WTC11 (cell line): Measurements from ENCODE around the gene MRPS27.

ENCODE experiments used
- ATF1 ChIP-seq: sonication (generic); formaldehyde crosslinking; IDR thresholded peaks from 2 replicates; pipeline ENCODE4 v1.8.1; 2023; ENCODE audit warnings: mild to moderate bottlenecking, moderate library complexity, missing genetic modification reagents
- CREB1 ChIP-seq: sonication (generic); formaldehyde crosslinking; IDR thresholded peaks from 2 replicates; pipeline ENCODE4 v1.8.0; 2023; ENCODE audit warnings: mild to moderate bottlenecking, missing genetic modification reagents
- CTCF ChIP-seq: fragments of 200-600 bp; IDR thresholded peaks from 2 replicates; pipeline ENCODE4 v1.8.0; 2022; ENCODE audit warnings: antibody characterized with exemption
- FOXK1 ChIP-seq: sonication (generic); formaldehyde crosslinking; IDR thresholded peaks from 2 replicates; pipeline ENCODE4 v1.8.0; 2022; ENCODE audit warnings: mild to moderate bottlenecking, moderate library complexity, missing genetic modification reagents
- FOXP4 ChIP-seq: sonication (generic); formaldehyde crosslinking; IDR thresholded peaks from 2 replicates; pipeline ENCODE4 v1.8.0; 2022; ENCODE audit warnings: mild to moderate bottlenecking, missing genetic modification reagents
- IRF1 ChIP-seq: sonication (generic); formaldehyde crosslinking; IDR thresholded peaks from 2 replicates; pipeline ENCODE4 v1.8.0; 2023; ENCODE audit warnings: missing genetic modification reagents
- JUN ChIP-seq: sonication (generic); formaldehyde crosslinking; IDR thresholded peaks from 2 replicates; pipeline ENCODE4 v1.8.0; 2023; ENCODE audit warnings: mild to moderate bottlenecking, missing genetic modification reagents
- USF2 ChIP-seq: sonication (generic); formaldehyde crosslinking; IDR thresholded peaks from 2 replicates; pipeline ENCODE4 v1.8.1; 2023; ENCODE audit warnings: mild to moderate bottlenecking, missing genetic modification reagents, moderate library complexity
- ZNF317 ChIP-seq: sonication (generic); formaldehyde crosslinking; IDR thresholded peaks from 2 replicates; pipeline ENCODE4 v1.8.1; 2023; ENCODE audit warnings: low read depth, mild to moderate bottlenecking, moderate library complexity, missing genetic modification reagents, borderline replicate concordance
- ZNF425 ChIP-seq: fragments of 250-450 bp; sonication (Bioruptor Pico); conservative IDR thresholded peaks from 2 replicates; pipeline ENCODE4 v1.9.0; 2021; ENCODE audit warnings: mild to moderate bottlenecking

GRCh38 chr5:72284559-72285423 is 35.2 kb downstream of the MRPS27 start:
- TF ChIP-seq FOXK1 (CRISPR knock-in tag), result no peak
- no peak for TF ChIP-seq USF2 (CRISPR knock-in tag)
- TF ChIP-seq CTCF, result no peak
- no peak for TF ChIP-seq ZNF317 (CRISPR knock-in tag)
- no peak for TF ChIP-seq ZNF425 (CRISPR knock-in tag)
- no peak for TF ChIP-seq ATF1 (CRISPR knock-in tag)
- TF ChIP-seq JUN (CRISPR knock-in tag), result no peak
- TF ChIP-seq IRF1 (CRISPR knock-in tag), result no peak
- TF ChIP-seq FOXP4 (CRISPR knock-in tag), result no peak
- TF ChIP-seq CREB1 (CRISPR knock-in tag), result no peak
